Lung (tissue), 12 donors: ENCODE data around the gene SMG6. TPM values are rescaled to one million over a fixed set of nuclear protein-coding genes. Genes with fewer than 3 reads are reported as not detected.

Experiments
- ATAC-seq: fragments of 200-7000 bp; cut with Tn5 transposase; one replicate; pipeline ENCODE4 v1.9.1; 2020; ENCODE audit warnings: moderate number of reproducible peaks; ENCODE audit not compliant: insufficient read depth, low FRiP score
- DNase-seq, 3 donors: peaks; one replicate each; pipeline ENCODE4 v3.0.0-alpha.2; 2013 to 2017
- H3K27ac ChIP-seq, 2 donors: one replicate each; pipeline ENCODE4 v1.5.1; 2013; ENCODE audit warnings: mild to moderate bottlenecking in 2 of 2, moderate library complexity in 2 of 2, control low read depth in 1 of 2, inconsistent platforms in 1 of 2, low read depth in 1 of 2, low read length in 1 of 2
- H3K27me3 ChIP-seq, 3 donors: one replicate each; pipeline ENCODE4 v1.5.1; 2013; ENCODE audit warnings: low read length in 2 of 3; ENCODE audit not compliant: control insufficient read depth in 3 of 3, insufficient read depth in 3 of 3
- H3K36me3 ChIP-seq, 4 donors: one replicate each; pipeline ENCODE4 v1.5.1; 2013; ENCODE audit warnings: low read length in 4 of 4, mild to moderate bottlenecking in 1 of 4, moderate library complexity in 1 of 4; ENCODE audit not compliant: control insufficient read depth in 4 of 4, insufficient read depth in 4 of 4
- H3K4me1 ChIP-seq, 5 donors: one replicate each; pipeline ENCODE4 v1.5.1; 2013; ENCODE audit warnings: low read length in 5 of 5, mild to moderate bottlenecking in 2 of 5, moderate library complexity in 1 of 5; ENCODE audit not compliant: control insufficient read depth in 5 of 5, insufficient read depth in 5 of 5
- H3K4me3 ChIP-seq: one replicate; pipeline ENCODE4 v1.5.1; 2013; ENCODE audit warnings: mild to moderate bottlenecking, control low read depth, moderate library complexity
- H3K9ac ChIP-seq, 2 donors: one replicate each; pipeline ENCODE4 v1.5.1; 2013; ENCODE audit warnings: low read length in 2 of 2, control low read depth in 1 of 2; ENCODE audit not compliant: insufficient read depth in 1 of 2
- H3K9me3 ChIP-seq, 4 donors: one replicate each; pipeline ENCODE4 v1.5.1; 2013; ENCODE audit warnings: low read length in 3 of 4, mild to moderate bottlenecking in 1 of 4, moderate library complexity in 1 of 4; ENCODE audit not compliant: control insufficient read depth in 4 of 4, insufficient read depth in 3 of 4
- CTCF ChIP-seq: IDR thresholded peaks from 2 replicates; pipeline ENCODE4 v1.5.1; 2012; ENCODE audit warnings: mild to moderate bottlenecking; ENCODE audit errors: control extremely low read depth, extremely low read depth
- WGBS, 2 donors: extraction: QIAGEN DNeasy Blood & Tissue Kit; methylation state at CpG; one replicate each; pipeline ENCODE4 v1.1.7; 2013; 5-methylcytosine and 5-hydroxymethylcytosine counted together
- polyA plus RNA-seq, 2 donors: library from polyadenylated mRNA; stranded (reverse); fragments of 200-250 nt; gene quantifications; one replicate each; pipeline ENCODE4 v1.2.1, GENCODE V29; 2013
- total RNA-seq, 2 donors: library from RNA; depleted of rRNA in 1 of 2; stranded (reverse); fragments of >200 nt in 1 of 2; gene quantifications; one replicate each; pipeline ENCODE4 v1.2.1, GENCODE V29; 2014 to 2021
- donor health status: control.
- donor health status: control.
- donor health status: Bipolar disorder and iron deficiency.
- donor health status: healthy.
- donor health status: DM: yes; HTN: yes; CAD: no.

SMG6 gene
- total and polyA plus RNA-seq, 4 donors: 17.6 to 45.1 (median 28.9) TPM

GRCh38 chr17:2120586-2121335 lies 182.8 kb downstream of the SMG6 start:
- Histone ChIP-seq H3K27me3 (no peaks in the 10 kb centered on the region), H3K9ac (peak overlapping the region in 1 of 2 donors; percentile 9), H3K4me3 (no peak overlapping the region), H3K36me3 (peaks cover 0 to 3% (median 0%) of the 10 kb centered on the region in 4 donors), H3K27ac (no peak overlapping the region), H3K9me3 (no peaks in the 10 kb centered on the region), H3K4me1 (peaks cover 15 to 38% (median 25%) of the 10 kb centered on the region in 5 donors)
- no peak for TF ChIP-seq CTCF
- ATAC-seq: no peak
- WGBS, 2 donors: 62 to 88% methylated on average over 8 of the region's 8 CpGs
- no peak for DNase-seq

- H3K36me3 ChIP-seq: no peaks in the 10 kb centered on the region
- no peak overlapping the region for H3K27ac ChIP-seq
- no peak overlapping the region for H3K4me3 ChIP-seq
- DNase-seq (peak in 1 of 3 donors; percentile 52), ATAC-seq (no peak)
- WGBS, 2 donors: 87 to 93% methylated on average over 6 of the region's 6 CpGs
- H3K27me3 ChIP-seq: no peaks in the 10 kb centered on the region
- H3K9ac ChIP-seq: no peak overlapping the region
- no peak for TF ChIP-seq CTCF
- no peaks in the 10 kb centered on the region for H3K9me3 ChIP-seq
- peaks cover 0 to 44% (median 26%) of the 10 kb centered on the region in 5 donors for H3K4me1 ChIP-seq
Measured at GRCh38 chr17:2113279-2113622, 190.3 kb downstream of the SMG6 start.

- Histone ChIP-seq H3K4me3 (no peak overlapping the region), H3K36me3 (no peaks in the 10 kb centered on the region), H3K9ac (no peak overlapping the region), H3K4me1 (peaks cover 6 to 54% (median 34%) of the 10 kb centered on the region in 5 donors), H3K27me3 (no peaks in the 10 kb centered on the region), H3K27ac (no peak overlapping the region), H3K9me3 (no peaks in the 10 kb centered on the region)
- WGBS, 2 donors: 68 to 81% methylated on average over 5 of the region's 5 CpGs
- DNase-seq (peak; percentile 68 to 92 (median 82)), ATAC-seq (no peak)
- no peak for TF ChIP-seq CTCF
Measured at GRCh38 chr17:2111691-2112090, 191.9 kb downstream of the SMG6 start.
